Neural progenitor cell (in vitro differentiated cells): ENCODE data around the gene LAMB4. TPM values are rescaled to one million over a fixed set of nuclear protein-coding genes. Genes with fewer than 3 reads are reported as not detected.

Experiments
- DNase-seq: peaks from one replicate; pipeline ENCODE4 v3.0.0-alpha.2; 2016; ENCODE audit warnings: low spot score
- H2AFZ ChIP-seq: fragments of 200-600 bp; sonication (generic); replicated peaks from 2 replicates; pipeline ENCODE4 v1.6.1; 2016; ENCODE audit warnings: antibody characterized with exemption
- H3F3A ChIP-seq: fragments of 200-600 bp; sonication (generic); 2 replicates; pipeline ENCODE4 v1.6.1; 2016; ENCODE audit warnings: antibody characterized with exemption, low read depth
- H3K27ac ChIP-seq: fragments of 200-600 bp; sonication (generic); 2 replicates; pipeline ENCODE4 v1.5.1; 2016; ENCODE audit warnings: mild to moderate bottlenecking
- H3K27me3 ChIP-seq: fragments of 200-600 bp; sonication (generic); 2 replicates; pipeline ENCODE4 v1.6.1; 2016; ENCODE audit warnings: mild to moderate bottlenecking, moderate library complexity
- H3K36me3 ChIP-seq: fragments of 200-600 bp; sonication (generic); 2 replicates; pipeline ENCODE4 v1.5.1; 2016
- H3K4me1 ChIP-seq: fragments of 200-600 bp; sonication (generic); 2 replicates; pipeline ENCODE4 v1.6.1; 2016; ENCODE audit warnings: mixed run types
- H3K4me2 ChIP-seq: fragments of 200-600 bp; sonication (generic); 2 replicates; pipeline ENCODE4 v1.6.1; 2016
- H3K4me3 ChIP-seq: fragments of 200-600 bp; sonication (generic); 2 replicates; pipeline ENCODE4 v1.5.1; 2016
- H3K79me2 ChIP-seq: fragments of 200-600 bp; sonication (generic); 2 replicates; pipeline ENCODE4 v1.6.1; 2016; ENCODE audit warnings: low read depth
- H3K9ac ChIP-seq: fragments of 200-600 bp; sonication (generic); 2 replicates; pipeline ENCODE4 v1.6.1; 2016
- H3K9me3 ChIP-seq: fragments of 200-600 bp; sonication (generic); 2 replicates; pipeline ENCODE4 v1.5.1; 2016; ENCODE audit warnings: low read depth
- H4K20me1 ChIP-seq: fragments of 200-600 bp; sonication (generic); 2 replicates; pipeline ENCODE4 v1.6.1; 2016; ENCODE audit warnings: low read depth
- H3K27ac Mint-ChIP-seq: 3 replicates; pipeline ENCODE4 v1.8.0; 2021; ENCODE audit warnings: mixed read lengths
- H3K27me3 Mint-ChIP-seq: 2 replicates; pipeline ENCODE4 v1.8.0; 2022; ENCODE audit warnings: low read depth, mild to moderate bottlenecking, inconsistent platforms, moderate library complexity, mixed read lengths; ENCODE audit not compliant: insufficient read depth
- H3K36me3 Mint-ChIP-seq: 3 replicates; pipeline ENCODE4 v1.8.0; 2021; ENCODE audit warnings: mixed read lengths
- H3K4me1 Mint-ChIP-seq: 3 replicates; pipeline ENCODE4 v1.8.0; 2021; ENCODE audit warnings: mixed read lengths
- H3K4me3 Mint-ChIP-seq: 3 replicates; pipeline ENCODE4 v1.8.0; 2021; ENCODE audit warnings: mild to moderate bottlenecking, moderate library complexity, mixed read lengths
- H3K9me3 Mint-ChIP-seq: 3 replicates; pipeline ENCODE4 v1.8.0; 2020; ENCODE audit warnings: mixed read lengths
- CTCF ChIP-seq: fragments of 200-600 bp; sonication (generic); IDR thresholded peaks from 2 replicates; pipeline ENCODE4 v1.5.1; 2017; ENCODE audit warnings: antibody characterized with exemption, mild to moderate bottlenecking
- EZH2 ChIP-seq: fragments of 200-600 bp; sonication (generic); IDR thresholded peaks from 2 replicates; pipeline ENCODE4 v1.6.1; 2017; ENCODE audit warnings: antibody characterized with exemption, mild to moderate bottlenecking, moderate library complexity
- EZH2phosphoT487 ChIP-seq: fragments of 200-600 bp; sonication (generic); IDR thresholded peaks from 2 replicates; pipeline ENCODE4 v1.6.1; 2017; ENCODE audit warnings: antibody characterized with exemption
- total RNA-seq: library from RNA; depleted of rRNA; stranded (reverse); fragments of >200 nt; gene quantifications from 2 replicates; pipeline ENCODE4 v1.2.3, GENCODE V29; 2015; ENCODE audit warnings: low replicate concordance

Gene LAMB4
- total RNA-seq, 1 donor from 2014 or later, result not detected

- H3F3A ChIP-seq, result peaks cover 34% of the 10 kb centered on the region
- peak; percentile 90 for DNase-seq
- no peak for TF ChIP-seq CTCF
- peak; percentile 80 for TF ChIP-seq EZH2phosphoT487
- TF ChIP-seq EZH2, result peak; percentile 69
- no peaks in the 10 kb centered on the region for H3K36me3 Mint-ChIP-seq
- H3K9me3 ChIP-seq, result no peaks in the 10 kb centered on the region
- H3K4me3 ChIP-seq, result peak within 1 kb of the TSS; percentile 77
- peaks cover 42% of the 10 kb centered on the region for H3K27me3 Mint-ChIP-seq
- no peak within 1 kb of the TSS for H3K9ac ChIP-seq
- no peak within 1 kb of the TSS for H3K27ac Mint-ChIP-seq
- no peaks in the 10 kb centered on the region for H3K9me3 Mint-ChIP-seq
- peak within 1 kb of the TSS; percentile 83 for H2AFZ ChIP-seq
- peaks cover 18% of the 10 kb centered on the region for H3K4me1 Mint-ChIP-seq
- peaks cover 16% of the 10 kb centered on the region for H3K4me1 ChIP-seq
- H3K79me2 ChIP-seq, result no peaks in the 10 kb centered on the region
- no peaks in the 10 kb centered on the region for H4K20me1 ChIP-seq
- peak within 1 kb of the TSS; percentile 91 for H3K4me2 ChIP-seq
- peaks cover 74% of the 10 kb centered on the region for H3K27me3 ChIP-seq
- peak within 1 kb of the TSS; percentile 80 for H3K4me3 Mint-ChIP-seq
- no peaks in the 10 kb centered on the region for H3K36me3 ChIP-seq
- no peak within 1 kb of the TSS for H3K27ac ChIP-seq
These were observed 127.2 kb downstream of the LAMB4 start, which contains the start of gene LAMB1 for GRCh38 chr7:108002726-108003598. Gene LAMB1 (minus strand): TSS chr7:108003161. CDS start chr7:108002885, 276 bp downstream.

- Histone ChIP-seq H3K27me3 (peaks cover 65% of the 10 kb centered on the region), H4K20me1 (no peaks in the 10 kb centered on the region), H2AFZ (peak overlapping the region; percentile 83), H3K36me3 (no peaks in the 10 kb centered on the region), H3K79me2 (no peaks in the 10 kb centered on the region), H3K9me3 (no peaks in the 10 kb centered on the region), H3K4me1 (peaks cover 16% of the 10 kb centered on the region), H3K4me2 (peak overlapping the region; percentile 91), H3K9ac (no peak overlapping the region), H3K4me3 (peak overlapping the region; percentile 77), H3F3A (peaks cover 40% of the 10 kb centered on the region), H3K27ac (no peak overlapping the region)
- Mint-ChIP-seq H3K4me3 (peak overlapping the region; percentile 80), H3K9me3 (no peaks in the 10 kb centered on the region), H3K27ac (no peak overlapping the region), H3K36me3 (no peaks in the 10 kb centered on the region), H3K27me3 (peaks cover 42% of the 10 kb centered on the region), H3K4me1 (peaks cover 18% of the 10 kb centered on the region)
- peak; percentile 48 for DNase-seq
- no peak for TF ChIP-seq EZH2phosphoT487
- TF ChIP-seq EZH2, result no peak
- TF ChIP-seq CTCF, result no peak
These were observed 128.1 kb downstream of the LAMB4 start for GRCh38 chr7:108001764-108002725.

- no peaks in the 10 kb centered on the region for H3K36me3 Mint-ChIP-seq
- Histone ChIP-seq H3K27ac (no peak overlapping the region), H3K79me2 (no peaks in the 10 kb centered on the region), H2AFZ (peak overlapping the region; percentile 83), H3K36me3 (no peaks in the 10 kb centered on the region), H3K4me3 (peak overlapping the region; percentile 77), H4K20me1 (no peaks in the 10 kb centered on the region), H3F3A (peaks cover 49% of the 10 kb centered on the region), H3K4me2 (peak overlapping the region; percentile 91), H3K4me1 (peaks cover 26% of the 10 kb centered on the region), H3K9me3 (no peaks in the 10 kb centered on the region), H3K9ac (no peak overlapping the region), H3K27me3 (peaks cover 56% of the 10 kb centered on the region)
- TF ChIP-seq EZH2phosphoT487 (no peak), CTCF (peak; percentile 41), EZH2 (peak; percentile 59)
- no peaks in the 10 kb centered on the region for H3K9me3 Mint-ChIP-seq
- peak overlapping the region; percentile 80 for H3K4me3 Mint-ChIP-seq
- H3K27me3 Mint-ChIP-seq, result peaks cover 37% of the 10 kb centered on the region
- H3K4me1 Mint-ChIP-seq, result peaks cover 22% of the 10 kb centered on the region
- H3K27ac Mint-ChIP-seq, result no peak overlapping the region
- peak; percentile 77 for DNase-seq
These were observed 129.0 kb downstream of the LAMB4 start for GRCh38 chr7:108000875-108001763.
